IPS-15b (cell line): ENCODE results near the gene PRRT3.

Experiments
- H3K27me3 ChIP-seq: one replicate; pipeline ENCODE4 v1.6.1; 2013; ENCODE audit warnings: low read length; ENCODE audit not compliant: control insufficient read depth, insufficient read depth
- H3K36me3 ChIP-seq: one replicate; pipeline ENCODE4 v1.6.1; 2013; ENCODE audit warnings: low read length; ENCODE audit not compliant: control insufficient read depth, insufficient read depth
- H3K4me1 ChIP-seq: one replicate; pipeline ENCODE4 v1.6.1; 2013; ENCODE audit warnings: mild to moderate bottlenecking, low read length; ENCODE audit not compliant: control insufficient read depth, insufficient read depth
- H3K4me3 ChIP-seq: one replicate; pipeline ENCODE4 v1.5.1; 2013; ENCODE audit warnings: low read depth, low read length
- H3K9ac ChIP-seq: one replicate; pipeline ENCODE4 v1.6.1; 2013; ENCODE audit warnings: low read depth, mild to moderate bottlenecking, low read length
- H3K9me3 ChIP-seq: one replicate; pipeline ENCODE4 v1.6.1; 2013; ENCODE audit warnings: mild to moderate bottlenecking, low read length; ENCODE audit not compliant: control insufficient read depth, insufficient read depth

Gene PRRT3

DNA sequence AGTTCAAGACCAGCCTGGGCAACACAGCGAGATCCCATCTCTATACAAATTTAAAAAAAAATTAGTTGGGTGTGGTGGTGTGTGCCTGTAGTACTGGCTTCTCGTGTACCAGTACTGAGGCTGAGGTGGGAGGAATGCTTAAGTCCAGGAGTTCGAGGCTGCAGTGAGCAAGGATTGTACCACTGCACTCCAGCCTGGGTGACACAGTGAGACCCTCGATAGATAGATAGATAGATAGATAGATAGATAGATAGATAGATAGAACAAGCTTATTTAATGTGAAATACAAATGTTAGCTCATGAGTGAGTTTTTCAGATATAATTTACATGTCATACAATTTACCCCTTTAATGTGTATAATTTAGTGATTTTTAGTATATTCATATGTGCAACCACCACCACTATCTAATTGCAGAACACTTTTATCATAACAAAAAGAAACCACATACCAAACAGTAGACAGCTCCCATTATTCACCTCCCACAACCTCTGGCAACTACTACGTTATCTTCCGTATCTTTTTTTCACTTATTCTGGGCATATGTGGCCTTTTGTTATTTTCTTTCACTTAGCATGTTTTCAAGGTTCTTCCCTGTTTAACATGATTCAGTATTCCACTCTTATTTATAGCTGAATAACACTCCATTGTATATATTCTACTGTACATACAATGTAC, 13.1 kb upstream of the PRRT3 start:
- H3K36me3 ChIP-seq = peaks cover 3% of the 10 kb centered on the region

DNA sequence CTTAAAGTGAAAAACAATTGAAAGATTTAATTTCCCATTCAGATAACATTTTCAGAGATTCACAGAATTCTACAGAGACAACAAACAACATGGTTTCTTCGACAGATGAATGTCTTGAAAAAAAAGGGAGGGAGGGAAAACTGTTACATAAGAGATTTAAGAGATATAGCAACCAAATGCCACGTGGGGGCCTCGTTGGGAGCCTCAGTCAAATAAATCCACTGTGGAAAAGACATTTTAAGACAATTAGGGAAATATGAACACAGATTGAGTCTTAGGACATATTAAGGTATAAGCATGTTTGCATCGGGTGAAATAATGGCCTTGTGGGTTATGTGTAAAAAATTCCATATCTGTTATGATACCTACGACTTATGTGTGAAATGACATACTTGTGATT, 5.0 kb upstream of the PRRT3 start:
- Histone ChIP-seq H3K4me3 (no peak overlapping the region), H3K9ac (no peak overlapping the region), H3K9me3 (no peaks in the 10 kb centered on the region), H3K36me3 (no peaks in the 10 kb centered on the region), H3K4me1 (peaks cover 16% of the 10 kb centered on the region), H3K27me3 (peaks cover 12% of the 10 kb centered on the region)

More for the DNA sequence above, 13.1 kb upstream of the PRRT3 start:
- Histone ChIP-seq H3K4me1 (no peaks in the 10 kb centered on the region), H3K27me3 (no peaks in the 10 kb centered on the region), H3K9me3 (no peaks in the 10 kb centered on the region), H3K9ac (no peak overlapping the region), H3K4me3 (no peak overlapping the region)

- Histone ChIP-seq H3K9me3 (no peaks in the 10 kb centered on the region), H3K36me3 (no peaks in the 10 kb centered on the region), H3K27me3 (peaks cover 16% of the 10 kb centered on the region), H3K9ac (no peak overlapping the region), H3K4me3 (no peak overlapping the region), H3K4me1 (peaks cover 20% of the 10 kb centered on the region)
These were observed 3.6 kb upstream of the PRRT3 start for GRCh38 chr3:9955611-9956352.

GRCh38 chr3:9955067-9955502, 2.9 kb upstream of the PRRT3 start:
- no peak overlapping the region for H3K9ac ChIP-seq
- H3K9me3 ChIP-seq = no peaks in the 10 kb centered on the region
- no peaks in the 10 kb centered on the region for H3K36me3 ChIP-seq
- peaks cover 20% of the 10 kb centered on the region for H3K4me1 ChIP-seq
- H3K27me3 ChIP-seq = peaks cover 16% of the 10 kb centered on the region
- H3K4me3 ChIP-seq = no peak overlapping the region

DNA sequence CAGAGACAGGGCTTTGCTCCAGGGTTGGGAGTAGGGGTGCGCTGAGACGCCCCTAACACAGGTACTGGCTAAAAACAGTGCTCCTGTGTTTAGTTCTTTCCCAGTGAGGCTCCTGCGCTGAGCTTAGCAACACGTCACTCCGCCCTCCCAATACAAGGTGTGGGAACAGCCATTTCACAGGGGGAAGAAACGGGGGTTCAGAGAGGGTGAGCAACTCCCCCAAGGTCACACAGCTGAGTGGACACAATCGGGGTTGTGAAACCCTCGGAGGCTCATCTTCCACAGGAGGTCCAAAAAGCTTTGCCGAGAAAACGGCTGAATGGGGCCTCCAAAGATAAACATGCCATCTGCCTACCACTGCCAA, 628 bp downstream of the PRRT3 start:
- H3K4me3 ChIP-seq = peak overlapping the region; percentile 90

DNA sequence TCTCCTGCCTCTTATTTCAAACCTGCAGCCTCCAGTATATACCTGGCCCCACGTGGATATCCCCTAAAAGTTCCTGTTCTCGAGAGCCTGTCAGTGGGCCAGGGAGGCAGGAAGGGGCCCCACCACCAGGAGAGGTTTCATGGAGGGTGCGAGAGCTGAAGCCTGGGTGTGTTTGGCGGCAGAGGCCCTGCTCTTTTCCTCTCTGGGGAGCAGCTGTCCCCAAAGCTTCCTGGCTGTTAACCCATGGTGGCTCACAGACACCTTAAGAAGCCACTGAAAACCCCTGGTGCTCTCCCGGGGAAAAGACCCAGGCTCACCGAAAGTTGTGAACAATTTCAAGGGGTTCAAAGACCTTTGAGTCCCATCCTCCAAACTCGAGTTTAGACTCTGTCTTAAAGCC, 1.1 kb downstream of the PRRT3 start:
- H3K36me3 ChIP-seq = peaks cover 8% of the 10 kb centered on the region
- peaks cover 20% of the 10 kb centered on the region for H3K4me1 ChIP-seq
- H3K27me3 ChIP-seq = peaks cover 16% of the 10 kb centered on the region
- peak overlapping the region; percentile 70 for H3K9ac ChIP-seq
- no peaks in the 10 kb centered on the region for H3K9me3 ChIP-seq
- H3K4me3 ChIP-seq = peak overlapping the region; percentile 90

More for the DNA sequence above, 628 bp downstream of the PRRT3 start:
- Histone ChIP-seq H3K36me3 (peaks cover 8% of the 10 kb centered on the region), H3K9me3 (no peaks in the 10 kb centered on the region), H3K9ac (peak overlapping the region; percentile 70), H3K4me1 (peaks cover 20% of the 10 kb centered on the region), H3K27me3 (peaks cover 16% of the 10 kb centered on the region)

GRCh38 chr3:9949626-9950025, 2.6 kb downstream of the PRRT3 start:
- no peak overlapping the region for H3K9ac ChIP-seq
- H3K4me3 ChIP-seq = no peak overlapping the region
- H3K4me1 ChIP-seq = peaks cover 7% of the 10 kb centered on the region
- peaks cover 14% of the 10 kb centered on the region for H3K27me3 ChIP-seq
- H3K36me3 ChIP-seq = peaks cover 8% of the 10 kb centered on the region
- H3K9me3 ChIP-seq = no peaks in the 10 kb centered on the region

DNA sequence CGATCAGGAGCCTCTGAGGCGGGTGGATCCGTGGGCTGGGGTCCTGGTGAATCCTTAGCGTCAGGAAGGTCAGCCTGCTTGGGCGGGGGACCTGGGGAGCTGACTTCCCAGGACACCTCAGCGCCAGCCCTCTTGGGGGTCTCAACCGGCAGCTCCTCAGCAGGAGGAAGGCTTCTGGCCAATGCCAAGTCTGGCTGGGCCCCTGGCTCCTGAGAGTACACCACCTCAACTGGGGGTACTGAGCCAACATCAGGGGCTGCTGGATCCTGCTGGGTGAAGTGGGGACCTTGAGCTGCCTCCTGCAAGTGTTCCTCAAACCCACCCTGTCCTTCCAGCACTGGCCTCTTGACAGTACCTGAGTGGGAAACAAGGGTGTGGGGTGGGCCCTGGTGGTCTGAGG, 3.1 kb downstream of the PRRT3 start:
- no peak overlapping the region for H3K4me3 ChIP-seq
- H3K9ac ChIP-seq = no peak overlapping the region
- H3K4me1 ChIP-seq = peaks cover 3% of the 10 kb centered on the region
- H3K27me3 ChIP-seq = peaks cover 9% of the 10 kb centered on the region
- peaks cover 11% of the 10 kb centered on the region for H3K36me3 ChIP-seq
- H3K9me3 ChIP-seq = no peaks in the 10 kb centered on the region

DNA sequence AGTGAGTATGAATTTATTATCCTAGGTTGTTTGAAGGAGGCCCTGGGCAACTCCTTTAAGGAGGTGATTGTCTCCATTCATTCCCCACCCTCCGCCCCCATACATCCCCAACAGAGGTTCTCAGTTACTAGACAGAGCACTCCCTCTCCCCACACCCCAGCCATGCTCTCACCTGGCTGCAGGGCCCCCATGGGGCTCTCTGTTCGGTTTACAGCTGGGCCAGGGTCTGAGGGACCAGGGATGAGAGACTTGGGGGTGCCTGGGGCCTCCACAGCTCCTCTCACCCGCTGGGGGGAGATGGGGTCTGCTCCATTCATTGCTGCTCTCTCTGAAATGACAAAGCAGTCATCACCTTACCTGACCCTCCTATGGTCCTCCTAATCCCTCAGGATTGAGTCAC, 3.6 kb downstream of the PRRT3 start:
- peaks cover 3% of the 10 kb centered on the region for H3K4me1 ChIP-seq
- H3K4me3 ChIP-seq = no peak overlapping the region
- no peaks in the 10 kb centered on the region for H3K9me3 ChIP-seq
- H3K9ac ChIP-seq = no peak overlapping the region
- H3K27me3 ChIP-seq = peaks cover 8% of the 10 kb centered on the region
- H3K36me3 ChIP-seq = peaks cover 11% of the 10 kb centered on the region

DNA sequence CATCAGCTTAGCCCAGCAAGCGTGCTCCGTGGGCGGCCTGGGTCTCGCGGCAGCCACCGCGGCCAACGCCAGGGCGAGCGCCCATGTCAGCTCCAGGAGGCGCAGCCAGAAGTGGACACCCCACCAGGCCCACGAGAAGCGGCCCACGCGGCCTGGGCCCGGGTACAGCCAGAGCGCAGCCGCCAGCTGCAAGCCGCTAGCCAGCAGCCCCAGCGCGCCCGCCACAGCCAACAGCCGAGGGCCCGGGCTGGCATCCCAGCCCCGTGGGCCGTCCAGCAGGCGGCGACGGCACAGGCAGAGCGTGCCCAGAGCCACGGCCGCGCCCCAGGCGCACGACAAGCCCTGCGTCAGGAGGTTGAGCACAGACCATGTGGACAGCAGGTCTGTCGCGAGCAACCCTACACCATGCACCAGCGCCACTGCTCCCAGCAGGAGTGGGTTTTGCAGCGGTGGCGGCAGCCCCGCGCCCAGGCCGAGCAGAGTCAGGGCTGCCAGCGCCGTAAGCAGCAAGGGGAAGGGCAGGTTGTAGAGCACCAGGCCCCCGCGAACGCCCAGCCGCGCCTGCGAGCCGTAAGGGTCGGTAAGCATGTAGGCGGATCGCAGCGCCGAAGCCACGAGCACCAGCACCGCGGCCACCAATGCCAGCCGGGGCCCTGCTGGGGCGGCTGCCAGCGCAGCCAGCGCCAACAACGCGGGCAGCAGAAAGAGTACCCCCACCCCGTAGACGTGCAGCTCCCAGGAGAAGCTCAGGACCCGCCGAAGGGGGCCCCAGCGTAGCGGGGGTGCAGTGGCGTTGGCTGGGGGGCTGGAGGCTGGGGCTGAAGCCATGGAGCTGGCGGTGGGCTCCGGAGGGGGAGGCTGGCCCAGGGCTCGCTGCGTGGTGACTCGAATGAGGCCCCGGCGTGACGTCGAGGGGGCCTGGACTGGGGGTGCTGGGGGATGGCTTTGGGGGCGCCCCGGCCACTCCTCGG, 4.9 kb downstream of the PRRT3 start:
- H3K4me1 ChIP-seq = peaks cover 3% of the 10 kb centered on the region
- peaks cover 4% of the 10 kb centered on the region for H3K27me3 ChIP-seq
- peak overlapping the region; percentile 79 for H3K4me3 ChIP-seq
- peaks cover 11% of the 10 kb centered on the region for H3K36me3 ChIP-seq
- no peaks in the 10 kb centered on the region for H3K9me3 ChIP-seq
- H3K9ac ChIP-seq = peak overlapping the region; percentile 73

GRCh38 chr3:9946112-9947024, 5.8 kb downstream of the PRRT3 start:
- peaks cover under 1% of the 10 kb centered on the region for H3K4me1 ChIP-seq
- no peaks in the 10 kb centered on the region for H3K9me3 ChIP-seq
- peaks cover 11% of the 10 kb centered on the region for H3K36me3 ChIP-seq
- H3K9ac ChIP-seq = peak overlapping the region; percentile 81
- no peaks in the 10 kb centered on the region for H3K27me3 ChIP-seq
- H3K4me3 ChIP-seq = peak overlapping the region; percentile 79
